H1 (cell line): ENCODE measurements around the gene ARHGAP28. TPM values are rescaled to one million over a fixed set of nuclear protein-coding genes. Genes with fewer than 3 reads are reported as not detected.

Experiments used
- CTCF ChIA-PET: fragments of 300-600 bp; sonication (Branson Sonifier 250); formaldehyde crosslinking; loops from one replicate; lab custom pipeline; 2021; ENCODE audit not compliant: partially characterized antibody; lab: Charles Lee
- POLR2A ChIA-PET: fragments of 300-600 bp; sonication (Branson Sonifier 250); formaldehyde crosslinking; loops from one replicate; lab custom pipeline; 2021; ENCODE audit warnings: inconsistent platforms; ENCODE audit not compliant: partially characterized antibody; lab: Charles Lee
- DNase-seq, 2 experiments: peaks; one replicate each; pipeline versions ENCODE4 v3.0.0 to v3.0.0-alpha.2; 2010 to 2022; ENCODE audit warnings: low spot score in 2 of 2, low read depth in 1 of 2, mixed read lengths in 1 of 2
- FAIRE-seq: peaks from 2 replicates; lab custom pipeline; 2011; peaks lifted over from hg19 to GRCh38; lab: Jason Lieb, UNC
- H2AFZ ChIP-seq: 2 replicates; pipeline ENCODE4 v1.8.1; 2012; ENCODE audit warnings: low read length, inconsistent platforms
- H2AK5ac ChIP-seq: 2 replicates; pipeline ENCODE4 v1.6.1; 2013; ENCODE audit warnings: low read depth, low read length
- H2BK120ac ChIP-seq: replicated peaks from 2 replicates; pipeline ENCODE3; 2013; ENCODE audit warnings: low read depth, low read length, inconsistent platforms
- H2BK12ac ChIP-seq: 2 replicates; pipeline ENCODE4 v1.6.1; 2013; ENCODE audit warnings: low read depth, low read length
- H2BK15ac ChIP-seq: 2 replicates; pipeline ENCODE4 v1.6.1; 2013; ENCODE audit warnings: low read length
- H2BK20ac ChIP-seq: 2 replicates; pipeline ENCODE4 v1.6.1; 2013; ENCODE audit warnings: low read length
- H2BK5ac ChIP-seq: 2 replicates; pipeline ENCODE4 v1.6.1; 2013; ENCODE audit warnings: low read depth, low read length
- H3K14ac ChIP-seq: 2 replicates; pipeline ENCODE4 v1.6.1; 2013; ENCODE audit warnings: inconsistent platforms; ENCODE audit not compliant: insufficient read length
- H3K18ac ChIP-seq: 2 replicates; pipeline ENCODE4 v1.6.1; 2013; ENCODE audit warnings: low read length; ENCODE audit errors: extremely low read depth
- H3K23ac ChIP-seq: 2 replicates; pipeline ENCODE4 v1.6.1; 2013; ENCODE audit warnings: inconsistent platforms; ENCODE audit not compliant: insufficient read length
- H3K23me2 ChIP-seq: 2 replicates; pipeline ENCODE4 v1.6.1; 2013; ENCODE audit warnings: low read depth, low read length
- H3K27ac ChIP-seq: 2 replicates; pipeline ENCODE4 v1.6.1; 2011; ENCODE audit warnings: low read depth, low read length, inconsistent platforms
- H3K27me3 ChIP-seq, 4 experiments: replicated peaks in 1 of 4; 1 replicate in 1 of 4; 2 replicates in 3 of 4; pipeline versions ENCODE4 v1.6.1 to v1.8.1; 2011 to 2013; ENCODE audit warnings: low read length in 3 of 4, mild to moderate bottlenecking in 3 of 4, inconsistent platforms in 2 of 4, mixed read lengths in 2 of 4, moderate library complexity in 1 of 4; ENCODE audit not compliant: control insufficient read depth in 3 of 4, insufficient read depth in 3 of 4; ENCODE audit errors: extremely low read depth in 1 of 4
- H3K36me3 ChIP-seq, 4 experiments: 2 replicates each; pipeline versions ENCODE4 v1.6.1 to v1.8.1; 2011 to 2013; ENCODE audit warnings: mild to moderate bottlenecking in 4 of 4, low read length in 3 of 4, moderate library complexity in 2 of 4, control low read depth in 1 of 4, inconsistent platforms in 1 of 4; ENCODE audit not compliant: insufficient read depth in 4 of 4, control insufficient read depth in 2 of 4
- H3K4ac ChIP-seq: replicated peaks from 2 replicates; pipeline ENCODE3; 2013; ENCODE audit warnings: low read length, low read depth, mixed read lengths, inconsistent platforms; ENCODE audit not compliant: insufficient read length
- H3K4me1 ChIP-seq, 4 experiments: replicated peaks in 1 of 4; 1 replicate in 1 of 4; 2 replicates in 3 of 4; pipeline versions ENCODE4 v1.6.1 to v1.8.1; 2011 to 2013; ENCODE audit warnings: low read length in 3 of 4, inconsistent platforms in 2 of 4, mixed read lengths in 1 of 4; ENCODE audit not compliant: insufficient read depth in 4 of 4, control insufficient read depth in 3 of 4
- H3K4me2 ChIP-seq, 2 experiments: 2 replicates each; pipeline versions ENCODE4 v1.6.1 to v1.8.1; 2011 to 2013; ENCODE audit warnings: low read depth in 2 of 2, low read length in 2 of 2, control low read depth in 1 of 2, inconsistent platforms in 1 of 2, mild to moderate bottlenecking in 1 of 2; ENCODE audit not compliant: insufficient read depth in 1 of 2
- H3K4me3 ChIP-seq, 4 experiments: fragments of 200-600, 300-600 bp in 1 of 4; sonication (generic), shearing (Covaris generic), sonication (Bioruptor Twin) in 1 of 4; 2 replicates each; pipeline versions ENCODE4 v1.5.1 to v1.8.1; 2011 to 2016; ENCODE audit warnings: low read length in 4 of 4, low read depth in 3 of 4, control low read depth in 2 of 4, inconsistent platforms in 2 of 4, mild to moderate bottlenecking in 2 of 4, mixed read lengths in 1 of 4, moderate library complexity in 1 of 4; ENCODE audit not compliant: insufficient read depth in 2 of 4; ENCODE audit errors: extremely low read depth in 1 of 4
- H3K56ac ChIP-seq: replicated peaks from 2 replicates; pipeline ENCODE3; 2013; ENCODE audit warnings: low read depth, mild to moderate bottlenecking, mixed read lengths, low read length, inconsistent platforms; ENCODE audit not compliant: insufficient read length
- H3K79me1 ChIP-seq: 2 replicates; pipeline ENCODE4 v1.6.1; 2013; ENCODE audit warnings: low read depth, low read length, control low read depth
- H3K79me2 ChIP-seq, 2 experiments: 2 replicates each; pipeline versions ENCODE4 v1.6.1 to v1.8.1; 2012 to 2013; ENCODE audit warnings: low read length in 2 of 2, mild to moderate bottlenecking in 2 of 2, inconsistent platforms in 1 of 2; ENCODE audit not compliant: insufficient read depth in 2 of 2, control insufficient read depth in 1 of 2
- H3K9ac ChIP-seq, 4 experiments: replicated peaks in 1 of 4; 1 replicate in 1 of 4; 2 replicates in 3 of 4; pipeline versions ENCODE4 v1.6.1 to v1.8.1; 2011 to 2013; ENCODE audit warnings: low read depth in 3 of 4, low read length in 3 of 4, control low read depth in 2 of 4, mild to moderate bottlenecking in 2 of 4, moderate library complexity in 2 of 4, inconsistent platforms in 1 of 4; ENCODE audit errors: extremely low read depth in 1 of 4
- H3K9me3 ChIP-seq, 2 experiments: 2 replicates each; pipeline versions ENCODE4 v1.6.1 to v1.8.1; 2012 to 2013; ENCODE audit warnings: mild to moderate bottlenecking in 2 of 2, moderate library complexity in 2 of 2, control low read depth in 1 of 2, inconsistent platforms in 1 of 2, low read depth in 1 of 2, low read length in 1 of 2, mixed read lengths in 1 of 2; ENCODE audit not compliant: insufficient read depth in 2 of 2
- H4K20me1 ChIP-seq, 2 experiments: replicated peaks in 1 of 2; 2 replicates each; pipeline versions ENCODE3 to v1.8.1; 2011 to 2013; ENCODE audit warnings: inconsistent platforms in 2 of 2, low read length in 2 of 2, mild to moderate bottlenecking in 1 of 2; ENCODE audit not compliant: insufficient read depth in 2 of 2, control insufficient read depth in 1 of 2
- H4K5ac ChIP-seq: 2 replicates; pipeline ENCODE4 v1.6.1; 2013; ENCODE audit warnings: low read length, low read depth, mixed read lengths, inconsistent platforms; ENCODE audit not compliant: insufficient read length
- H4K8ac ChIP-seq: 2 replicates; pipeline ENCODE4 v1.8.0; 2013; ENCODE audit warnings: mild to moderate bottlenecking, moderate library complexity, low read length, inconsistent platforms; ENCODE audit not compliant: insufficient read depth; ENCODE audit errors: extremely low read depth
- H4K91ac ChIP-seq: replicated peaks from 2 replicates; pipeline ENCODE3; 2013; ENCODE audit warnings: low read length, mixed read lengths, inconsistent platforms; ENCODE audit not compliant: insufficient read length
- WGBS, 2 experiments: shearing (Covaris generic) in 1 of 2; methylation state at CpG; one replicate each; pipeline versions ENCODE4 v1.1.6 to v1.1.7; 2013 to 2015; ENCODE audit warnings: low lambda C conversion rate in 2 of 2, mixed read lengths in 2 of 2, inconsistent platforms in 1 of 2, low coverage in 1 of 2, missing lambda C conversion rate in 1 of 2; ENCODE audit not compliant: insufficient replicate concordance in 2 of 2, insufficient coverage in 1 of 2, insufficient read length in 1 of 2; ENCODE audit errors: extremely low coverage in 1 of 2, missing lambda C conversion rate in 1 of 2; 5-methylcytosine and 5-hydroxymethylcytosine counted together
- polyA plus RNA-seq, 7 experiments: library from polyadenylated mRNA; depleted of rRNA in 3 of 7; stranded (reverse) in 5 of 7; unstranded in 2 of 7; fragments of >200 nt in 5 of 7; fragments of 200-250 nt in 2 of 7; gene quantifications; 1 replicate in 5 of 7; 2 replicates in 1 of 7; 4 replicates in 1 of 7; pipeline versions ENCODE4 v1.2.1 to v1.2.3, GENCODE V29; 2011 to 2013; ENCODE audit warnings: missing spikeins in 2 of 7, mixed read lengths in 2 of 7
- total RNA-seq: library from RNA; stranded (reverse); fragmentation: NEBNext Ultra II Directional; extraction: Animal tissue kit (Norgen Biotek cat#: 25700); gene quantifications from 2 replicates; pipeline ENCODE4 v1.2.1, GENCODE V29; 2021

ARHGAP28 gene
- total and polyA plus RNA-seq, 2 of the 8 experiments (the other 6 are each of a cell fraction or from before 2014, with no cell fraction given): 2.9 to 14.4 TPM

- Histone ChIP-seq H3K79me1 (no peaks in the 10 kb centered on the region), H2BK12ac (no peak overlapping the region), H3K56ac (no peak overlapping the region), H2BK20ac (no peak overlapping the region), H3K4me3 (no peak overlapping the region), H3K4ac (no peak overlapping the region), H4K8ac (no peak overlapping the region), H3K27ac (no peak overlapping the region), H2AK5ac (no peak overlapping the region), H4K91ac (no peak overlapping the region), H4K20me1 (no peaks in the 10 kb centered on the region), H3K23ac (no peak overlapping the region), H2AFZ (no peak overlapping the region), H3K23me2 (no peaks in the 10 kb centered on the region), H3K27me3 (no peaks in the 10 kb centered on the region), H3K4me2 (no peak overlapping the region), H3K79me2 (no peaks in the 10 kb centered on the region), H3K36me3 (no peaks in the 10 kb centered on the region), H2BK5ac (no peak overlapping the region), H3K14ac (no peak overlapping the region), H3K18ac (no peak overlapping the region), H3K9me3 (no peaks in the 10 kb centered on the region), H3K9ac (no peak overlapping the region), H2BK15ac (no peak overlapping the region), H3K4me1 (peaks cover 0 to 4% (median 3%) of the 10 kb centered on the region in 4 experiments; a peak in 4 of 7 replicates), H2BK120ac (no peak overlapping the region), H4K5ac (no peak overlapping the region)
- ChIA-PET CTCF (interaction anchor here (1.0 kb wide), 1 partner anchor 39 kb away, joined by 3 read pairs; no protein-coding TSS in a partner anchor), POLR2A (no interaction called here)
- WGBS, 2 experiments: 81% methylated on average over 1 of the region's 1 CpG; no CpG with 5 or more reads in 1 of the 2 experiments
- DNase-seq: no peak
- no peak for FAIRE-seq
Observed at GRCh38 chr18:6874315-6874714, 144.8 kb downstream of the ARHGAP28 start.
